Middle frontal gyrus (tissue), 1 donor: Measurements from ENCODE around the gene WIF1.

ENCODE experiments used
- DNase-seq: peaks from one replicate; pipeline ENCODE4 v3.0.0-alpha.2; 2015; ENCODE audit warnings: low spot score; ENCODE audit errors: extremely low spot score

Gene WIF1, protein sequence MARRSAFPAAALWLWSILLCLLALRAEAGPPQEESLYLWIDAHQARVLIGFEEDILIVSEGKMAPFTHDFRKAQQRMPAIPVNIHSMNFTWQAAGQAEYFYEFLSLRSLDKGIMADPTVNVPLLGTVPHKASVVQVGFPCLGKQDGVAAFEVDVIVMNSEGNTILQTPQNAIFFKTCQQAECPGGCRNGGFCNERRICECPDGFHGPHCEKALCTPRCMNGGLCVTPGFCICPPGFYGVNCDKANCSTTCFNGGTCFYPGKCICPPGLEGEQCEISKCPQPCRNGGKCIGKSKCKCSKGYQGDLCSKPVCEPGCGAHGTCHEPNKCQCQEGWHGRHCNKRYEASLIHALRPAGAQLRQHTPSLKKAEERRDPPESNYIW

DNA sequence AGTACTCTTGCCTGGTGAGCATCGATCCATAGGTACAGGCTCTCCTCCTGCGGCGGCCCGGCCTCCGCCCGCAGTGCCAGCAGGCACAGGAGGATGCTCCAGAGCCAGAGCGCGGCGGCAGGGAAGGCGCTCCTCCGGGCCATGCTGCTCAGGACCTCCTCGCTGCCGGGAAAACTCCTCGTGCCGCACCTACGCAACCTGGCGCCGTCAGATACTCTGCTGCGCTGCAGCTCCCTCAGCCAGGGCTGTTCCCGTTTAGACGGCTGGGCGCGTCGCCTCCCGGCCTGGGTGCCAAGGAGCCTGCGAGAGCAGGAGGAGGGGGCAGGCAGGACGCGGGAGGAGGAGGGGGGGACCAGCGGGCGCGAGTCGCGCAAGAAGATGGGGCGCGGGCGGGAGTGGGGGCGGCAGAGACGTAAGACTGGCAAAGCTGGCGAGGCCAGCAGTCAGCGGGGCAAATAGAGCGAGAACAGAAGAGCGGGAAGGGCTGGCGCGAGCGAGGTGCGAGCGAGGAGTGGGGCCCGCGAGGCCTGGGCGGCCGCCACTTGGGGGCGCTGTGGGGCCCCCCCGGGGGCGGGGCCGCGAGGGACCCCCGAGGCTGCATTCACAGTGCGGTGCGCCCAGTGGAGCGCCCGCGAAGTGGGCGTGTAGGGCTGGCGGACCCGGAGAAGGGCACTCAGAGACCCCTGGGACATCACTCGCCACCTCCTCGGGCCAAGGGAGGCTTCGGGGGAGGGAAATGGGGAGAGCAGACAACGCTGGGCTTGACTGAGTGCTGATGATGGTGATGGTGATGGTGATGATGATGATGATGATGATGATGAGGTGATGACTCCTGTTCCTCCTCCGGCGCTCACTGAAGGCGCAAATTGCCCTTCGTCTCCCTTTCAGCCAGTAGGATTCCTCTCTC is at the start of gene WIF1:
WIF1 (minus strand) TSS at position 257 of the 907 bp plus-strand sequence; CDS start at position 143, 114 bp downstream.
- no peak for DNase-seq

DNA sequence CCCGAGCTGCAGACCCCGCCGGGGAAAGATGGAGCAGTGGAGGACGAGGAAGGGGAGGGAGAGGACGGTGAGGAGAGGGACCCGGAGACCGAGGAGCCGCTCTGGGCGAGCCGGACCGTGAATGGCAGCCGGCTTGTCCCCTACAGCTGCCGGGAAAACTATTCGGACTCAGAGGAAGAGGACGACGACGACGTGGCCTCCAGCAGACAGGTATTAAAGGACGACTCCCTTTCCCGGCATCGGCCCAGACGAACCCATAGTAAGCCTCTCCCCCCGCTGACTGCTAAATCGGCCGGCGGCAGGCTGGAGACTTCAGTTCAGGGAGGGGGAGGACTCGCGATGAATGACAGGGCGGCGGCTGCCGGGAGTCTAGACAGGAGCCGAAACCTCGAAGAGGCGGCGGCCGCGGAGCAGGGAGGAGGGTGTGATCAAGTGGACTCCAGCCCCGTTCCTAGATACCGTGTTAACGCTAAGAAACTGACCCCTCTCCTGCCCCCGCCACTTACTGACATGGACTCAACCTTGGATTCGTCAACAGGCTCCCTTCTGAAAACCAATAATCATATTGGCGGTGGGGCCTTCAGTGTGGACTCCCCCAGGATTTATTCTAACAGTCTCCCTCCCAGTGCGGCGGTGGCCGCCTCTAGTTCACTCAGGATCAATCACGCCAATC is 49.2 kb upstream of the WIF1 start:
- no peak for DNase-seq

DNA sequence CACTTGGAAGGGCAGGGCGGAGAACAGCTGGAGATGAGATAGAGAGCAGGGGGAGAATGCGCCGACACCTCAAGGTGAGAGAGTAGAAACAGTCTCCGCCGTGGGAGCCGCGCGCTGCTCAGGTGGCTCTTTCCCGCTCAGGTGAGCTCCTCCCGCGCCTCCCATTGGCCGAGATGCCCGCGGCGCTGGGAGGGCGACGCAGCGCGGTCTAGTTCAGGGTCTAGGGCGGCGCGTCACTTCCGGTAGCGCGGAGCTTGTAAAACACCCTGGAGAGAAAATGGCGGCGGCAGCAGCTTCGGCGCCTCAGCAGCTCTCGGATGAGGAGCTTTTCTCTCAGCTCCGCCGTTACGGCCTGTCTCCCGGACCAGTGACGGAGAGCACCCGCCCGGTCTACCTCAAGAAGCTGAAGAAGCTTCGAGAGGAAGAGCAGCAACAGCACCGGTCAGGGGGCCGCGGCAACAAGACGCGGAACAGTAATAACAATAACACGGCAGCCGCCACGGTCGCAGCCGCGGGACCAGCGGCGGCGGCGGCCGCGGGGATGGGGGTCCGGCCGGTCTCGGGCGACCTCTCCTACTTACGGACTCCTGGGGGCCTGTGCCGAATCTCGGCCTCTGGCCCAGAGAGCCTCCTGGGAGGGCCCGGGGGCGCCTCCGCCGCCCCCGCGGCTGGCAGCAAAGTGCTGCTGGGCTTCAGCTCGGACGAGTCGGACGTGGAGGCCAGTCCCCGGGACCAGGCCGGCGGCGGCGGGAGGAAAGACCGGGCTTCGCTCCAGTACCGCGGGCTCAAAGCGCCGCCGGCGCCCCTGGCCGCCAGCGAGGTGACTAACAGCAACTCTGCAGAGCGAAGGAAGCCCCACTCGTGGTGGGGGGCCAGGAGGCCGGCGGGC is 48.5 kb upstream of the WIF1 start, which contains the start of gene LEMD3:
LEMD3 (plus strand) TSS at position 264 of the 889 bp plus-strand sequence; CDS start at position 278, 14 bp downstream.
- peak; percentile 89 for DNase-seq

DNA sequence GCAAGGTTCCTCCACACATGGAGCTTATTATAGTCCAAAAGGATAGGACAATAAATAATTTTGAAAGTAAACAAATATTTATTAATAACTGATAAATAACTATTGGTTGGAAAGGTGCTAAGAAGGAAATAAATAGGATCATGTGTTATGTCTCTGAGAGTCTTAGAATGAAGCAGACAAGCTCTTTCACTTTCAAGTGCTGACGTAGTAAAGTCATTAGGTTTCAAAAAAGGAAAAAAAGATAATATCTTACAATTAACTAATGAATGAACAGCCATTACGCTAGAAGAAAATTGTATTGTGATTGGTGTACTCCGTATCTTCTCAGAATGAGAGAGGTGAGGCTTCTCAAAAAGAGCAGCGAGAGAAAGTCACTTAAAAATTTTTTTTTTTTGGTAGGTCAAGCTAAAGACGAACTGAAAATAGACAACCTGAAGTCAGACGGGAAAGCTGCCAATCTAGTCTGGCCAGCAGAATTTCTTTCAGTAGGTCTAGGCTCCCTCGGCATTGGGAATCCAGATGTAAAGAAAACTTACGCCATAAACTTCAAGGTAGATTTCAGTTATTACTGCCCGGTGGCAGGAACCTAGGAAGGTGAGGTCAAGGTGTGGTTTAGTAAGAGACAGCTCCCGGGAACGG is 47.7 kb upstream of the WIF1 start:
- DNase-seq: no peak

DNA sequence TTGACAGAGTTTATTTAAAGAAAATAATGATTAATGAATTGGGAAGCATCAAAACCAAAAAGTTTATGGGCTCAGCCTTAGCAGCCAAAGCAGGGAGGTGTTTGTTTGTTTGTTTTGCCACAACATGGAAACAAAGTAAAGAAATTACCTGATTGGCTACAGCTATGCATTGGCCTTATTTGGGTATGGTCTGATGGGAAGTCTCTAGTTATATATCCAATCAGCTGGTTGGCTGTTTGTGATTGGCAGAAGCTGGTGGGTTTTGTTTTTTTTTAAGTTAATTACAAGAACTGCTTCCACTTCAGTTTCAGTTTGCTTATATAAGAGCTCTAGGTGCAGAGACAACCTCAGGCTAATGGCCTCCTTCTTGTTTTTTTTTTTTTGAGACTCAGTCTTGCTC is 43.7 kb upstream of the WIF1 start:
- DNase-seq: no peak

DNA sequence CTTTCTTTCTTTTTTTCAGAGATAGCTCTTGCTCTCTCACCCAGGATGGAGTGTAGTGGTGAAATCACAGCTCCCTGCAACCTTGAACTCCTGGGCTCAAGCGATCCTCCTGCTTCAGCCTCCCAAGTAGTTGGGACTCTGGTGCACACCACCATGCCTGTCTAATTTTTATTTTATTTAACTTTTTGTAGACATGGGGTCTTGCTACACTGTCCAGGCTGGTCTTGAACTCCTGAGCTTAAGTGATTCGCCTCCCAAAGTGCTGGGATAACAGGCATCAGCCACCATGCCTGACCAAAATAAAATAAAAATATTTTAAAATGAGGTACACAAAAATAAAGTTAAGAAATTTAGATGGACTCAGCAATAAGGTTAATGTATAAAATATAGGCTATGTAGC is 43.1 kb upstream of the WIF1 start:
- no peak for DNase-seq

DNA sequence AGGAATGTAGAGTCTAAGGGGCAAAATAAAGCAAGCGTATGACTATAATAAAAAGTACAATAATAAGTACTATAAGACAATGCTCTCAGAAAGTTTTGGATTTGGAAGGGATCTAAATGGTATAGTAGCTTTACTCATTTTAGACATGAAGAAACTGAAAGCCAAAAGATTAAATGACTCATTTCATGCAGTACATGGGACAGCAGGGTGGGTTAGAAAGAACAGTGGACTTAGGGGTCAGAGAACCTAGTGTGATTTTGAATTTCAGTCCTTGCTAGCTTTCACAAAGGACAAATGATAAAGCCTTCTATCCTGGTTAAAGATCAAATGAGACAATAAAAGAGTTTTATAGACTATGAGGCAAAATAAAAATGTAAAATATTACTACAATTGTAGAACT is 41.5 kb upstream of the WIF1 start:
- DNase-seq: no peak

DNA sequence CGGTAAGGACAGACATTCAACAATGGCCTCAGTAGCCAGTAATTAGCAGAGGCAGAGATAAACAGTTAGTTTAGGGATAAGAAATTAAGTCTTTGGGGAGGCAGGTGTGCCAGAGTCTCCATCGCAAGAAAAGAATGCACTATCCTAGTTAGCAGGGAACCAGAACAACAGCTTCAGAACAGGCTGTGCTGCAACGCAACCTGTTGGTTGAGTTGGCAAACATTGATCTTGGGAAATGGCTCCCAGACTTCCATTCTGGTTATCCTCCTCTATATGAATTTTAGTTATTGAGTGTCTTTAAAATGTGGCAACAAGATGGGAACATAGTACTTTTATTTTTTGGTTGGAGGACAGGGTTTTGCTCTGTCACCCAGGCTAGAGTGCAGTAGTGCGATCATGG is 36.0 kb upstream of the WIF1 start:
- DNase-seq: no peak

DNA sequence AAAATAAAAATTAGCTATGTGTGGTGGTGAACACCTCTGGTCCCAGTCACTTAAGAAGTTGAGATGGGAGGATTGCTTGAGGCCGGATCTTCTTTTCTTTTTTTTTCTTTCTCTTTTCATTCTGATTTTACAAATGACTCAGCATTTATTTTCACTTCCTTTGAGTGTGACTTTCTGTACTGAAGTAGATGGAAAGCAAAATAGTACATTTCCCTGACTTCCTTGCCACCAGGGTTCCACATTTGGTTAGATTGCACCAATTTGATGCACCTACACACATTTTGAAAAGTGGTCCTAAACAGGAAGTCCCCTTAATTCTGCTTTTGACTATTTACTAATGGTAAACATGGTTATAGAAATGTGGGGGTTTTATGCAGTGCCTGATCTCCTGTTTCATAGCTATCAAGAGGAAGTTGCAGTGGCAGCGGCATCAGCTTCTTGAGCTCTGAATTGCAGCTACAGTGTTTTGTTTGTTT is 35.3 kb upstream of the WIF1 start:
- no peak for DNase-seq

DNA sequence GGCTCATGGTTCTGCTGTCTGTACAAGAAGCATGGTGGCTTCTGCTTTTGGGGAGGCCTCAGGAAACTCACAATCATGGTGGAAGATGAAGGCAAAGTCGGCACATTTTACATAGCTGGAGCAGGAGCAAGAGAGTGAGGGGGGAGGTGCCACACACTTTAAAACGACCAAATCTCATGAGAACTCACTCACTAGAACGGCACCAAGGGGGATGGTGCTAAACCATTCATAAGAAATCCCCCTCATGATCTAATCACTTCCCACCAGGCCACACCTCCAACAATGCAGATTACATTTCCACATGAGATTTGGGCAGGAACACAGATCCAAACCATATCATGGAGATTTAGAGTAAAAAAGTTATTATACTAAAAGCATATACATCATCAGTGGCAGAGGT is 34.7 kb upstream of the WIF1 start:
- DNase-seq: no peak

DNA sequence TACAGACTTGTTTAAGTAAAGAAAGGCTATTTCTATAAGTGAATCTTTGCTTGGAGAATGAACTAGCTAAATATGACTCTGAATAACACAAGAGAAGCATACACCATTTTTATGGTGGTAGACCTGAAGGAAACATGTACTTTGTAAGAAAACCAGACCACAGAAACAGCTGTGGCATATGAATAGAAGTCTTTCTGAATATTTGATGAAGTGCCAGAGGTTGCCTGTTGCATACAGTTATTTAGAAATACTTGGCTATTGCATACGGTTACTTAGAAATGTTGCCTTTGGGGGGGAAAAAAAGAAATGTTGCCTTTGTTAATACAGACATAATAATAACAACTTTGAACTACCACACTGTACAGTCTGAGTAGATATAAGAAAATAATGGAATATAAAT is 31.5 kb upstream of the WIF1 start:
- no peak for DNase-seq

DNA sequence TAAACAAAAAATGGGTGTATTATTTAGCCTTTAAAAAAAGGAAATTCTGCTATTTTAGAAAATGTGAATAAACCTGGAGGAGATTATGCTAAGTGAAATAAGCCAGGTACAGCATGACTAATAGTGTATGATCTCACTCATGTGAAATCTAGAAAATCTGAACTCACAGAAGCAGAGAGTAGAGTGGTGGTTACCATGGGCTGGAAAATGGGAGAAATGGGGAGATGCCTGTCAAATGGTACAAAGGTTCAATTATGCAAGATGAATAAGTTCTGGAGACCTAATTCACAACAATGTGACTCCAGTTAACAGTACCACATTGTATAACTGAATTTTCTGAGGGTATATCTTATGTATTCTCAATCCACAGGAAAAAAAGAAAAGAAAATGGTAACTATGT is 30.9 kb upstream of the WIF1 start:
- DNase-seq: no peak

DNA sequence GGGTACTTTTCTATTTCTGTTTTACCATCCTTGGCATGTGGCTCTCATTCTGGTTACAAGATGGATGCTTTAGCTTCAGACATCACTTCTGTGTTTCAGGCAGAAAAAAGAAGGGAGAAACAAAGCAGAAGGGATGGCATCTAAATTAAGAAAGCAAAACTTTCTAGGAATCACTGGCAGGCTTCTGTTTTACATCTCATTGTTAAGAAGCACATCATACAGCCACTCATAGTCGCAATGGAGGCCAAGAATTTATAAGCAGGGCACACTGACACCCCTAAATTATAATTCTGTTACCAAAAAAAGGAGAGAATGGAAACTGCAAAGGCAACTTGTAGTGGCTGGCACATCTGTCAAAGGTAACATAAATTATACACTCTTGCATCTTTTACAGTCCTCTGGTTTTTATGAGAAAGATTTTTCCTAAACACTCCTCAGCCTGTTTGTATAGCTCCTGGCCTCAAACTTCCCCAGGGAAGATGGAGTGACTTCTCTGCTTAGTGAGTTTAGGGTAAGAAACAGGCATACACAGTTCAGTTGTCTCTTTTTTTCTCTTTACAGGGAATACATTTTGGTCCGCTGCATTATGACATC is 26.3 kb upstream of the WIF1 start:
- no peak for DNase-seq

DNA sequence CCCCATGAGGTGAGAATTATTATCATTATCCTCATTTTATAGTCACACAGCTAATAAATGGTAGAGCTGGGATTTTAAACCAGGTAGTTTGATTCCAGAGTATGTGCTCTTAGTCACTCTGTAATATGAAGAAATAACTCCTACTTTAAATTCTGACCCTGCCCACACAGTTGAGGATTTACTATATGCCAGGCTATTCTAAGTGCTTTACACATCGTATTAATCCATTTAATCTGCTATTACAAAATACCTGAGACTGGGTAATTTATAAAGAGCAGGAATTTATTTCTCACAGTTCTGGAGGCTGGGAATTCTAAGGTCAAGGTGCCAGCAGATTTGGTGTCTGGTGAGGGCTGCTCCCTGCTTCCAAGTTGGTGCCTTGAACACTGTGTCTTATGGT is 19.6 kb upstream of the WIF1 start:
- no peak for DNase-seq

DNA sequence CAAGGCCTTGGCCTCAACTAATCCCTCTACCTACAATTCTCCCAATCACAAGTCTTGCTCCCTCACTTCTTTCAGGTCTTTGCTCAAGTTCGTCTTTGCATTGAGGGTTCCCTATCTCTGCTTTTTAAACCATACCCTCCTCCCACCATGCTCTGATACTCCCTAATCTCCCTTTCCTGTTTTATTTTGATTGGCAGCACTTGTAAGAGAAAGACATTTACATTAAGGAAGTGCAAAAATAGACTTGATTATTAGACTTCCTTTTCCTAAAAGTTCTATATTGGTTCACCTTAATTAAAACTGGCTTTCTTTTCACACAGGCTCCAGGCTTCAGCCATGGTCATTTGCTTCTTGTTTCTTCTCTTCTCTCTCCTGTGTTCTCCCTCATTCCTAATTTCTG is 18.3 kb upstream of the WIF1 start:
- DNase-seq: no peak

DNA sequence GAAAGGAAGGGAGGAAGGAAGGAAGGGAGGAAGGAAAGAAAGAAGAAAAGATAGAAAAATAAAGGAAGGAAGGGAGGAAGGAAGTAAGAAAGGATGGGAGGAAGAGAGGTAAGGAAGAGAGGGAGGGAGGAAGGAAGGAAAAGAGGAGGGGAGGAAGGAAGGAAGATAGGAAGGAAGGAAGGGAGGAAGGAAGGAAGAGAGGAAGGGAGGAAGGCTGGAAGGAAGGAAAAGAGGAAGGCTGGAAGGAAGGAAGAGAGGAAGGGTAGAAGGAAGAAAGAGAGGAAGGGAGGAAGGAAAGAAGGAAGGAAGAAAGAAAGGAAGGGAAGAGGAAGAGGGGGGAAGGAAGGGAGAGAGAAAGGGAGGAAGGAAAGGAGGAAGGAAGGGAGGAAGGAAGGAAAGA is 12.8 kb upstream of the WIF1 start:
- DNase-seq: no peak

DNA sequence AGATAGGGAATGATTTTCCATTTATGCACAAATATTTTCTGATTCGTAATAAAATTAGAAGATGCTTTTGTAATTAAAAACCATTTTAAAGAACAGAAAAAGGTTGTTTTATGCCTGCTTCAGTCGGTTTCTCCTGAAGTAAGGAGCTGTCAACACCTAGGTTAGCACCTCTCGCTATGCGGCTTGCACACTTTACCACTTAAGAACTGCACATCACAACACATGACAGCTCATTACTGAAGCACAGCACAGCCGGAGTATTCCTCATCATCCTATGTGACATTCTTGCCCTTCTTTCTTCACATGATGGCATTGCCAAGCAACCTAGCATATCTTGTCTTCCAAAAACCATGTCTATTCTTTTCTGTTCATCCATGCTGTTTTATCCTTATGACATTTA is 5.4 kb upstream of the WIF1 start:
- no peak for DNase-seq

DNA sequence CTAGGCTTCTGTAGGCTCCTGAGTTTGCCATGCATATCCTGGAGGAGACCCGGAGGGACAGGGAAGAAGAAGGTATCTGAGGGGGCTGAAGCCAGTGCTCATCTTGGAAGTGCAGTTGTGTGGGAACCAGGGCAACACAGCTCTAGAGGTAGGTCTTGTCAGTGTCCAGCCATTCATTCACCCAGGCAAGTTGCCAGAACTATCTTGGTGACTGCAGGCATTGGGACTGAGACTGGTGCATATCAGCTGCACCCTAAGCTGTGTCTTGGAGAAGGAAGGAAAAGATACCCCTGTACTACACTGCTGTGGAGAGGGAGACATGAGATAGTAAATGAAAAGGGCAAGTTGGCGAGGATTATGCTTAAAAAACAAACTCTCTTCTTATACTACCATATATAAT is 4.9 kb upstream of the WIF1 start:
- no peak for DNase-seq

DNA sequence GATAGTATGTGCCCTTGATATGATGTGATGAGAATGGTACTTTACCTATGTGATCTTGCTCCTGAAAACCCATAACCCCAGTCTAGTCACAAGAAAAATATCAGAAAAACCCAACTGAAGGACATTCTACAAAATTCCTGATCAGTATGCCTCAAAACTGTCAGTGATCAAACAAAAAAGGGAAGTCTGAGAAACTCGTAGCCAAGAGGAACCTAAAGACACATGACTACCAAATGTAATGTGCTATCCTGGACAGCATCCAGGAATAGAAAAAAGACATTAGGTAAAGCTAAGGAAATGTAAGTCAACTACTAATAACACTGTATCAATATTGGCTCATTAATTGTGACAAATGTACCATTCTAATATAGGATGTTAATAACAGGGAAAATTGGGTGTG is 4.1 kb upstream of the WIF1 start:
- no peak for DNase-seq
